SU-DHL-6 (cell line): Measurements from ENCODE around the gene TUBGCP6.

Experiments used
- EZH2phosphoT487 ChIP-seq: fragments of 200-600 bp; sonication (generic), shearing (Covaris generic); conservative IDR thresholded peaks from 2 replicates; pipeline ENCODE4 v1.6.1; 2018; ENCODE audit warnings: mild to moderate bottlenecking, antibody characterized with exemption, low read length, moderate library complexity, mixed read lengths
- TF ChIP-seq, protein P1 (sequence below): fragments of 200-600 bp; sonication (generic); IDR thresholded peaks from one replicate; pipeline ENCODE4 v1.5.1; 2017; ENCODE audit warnings: antibody characterized with exemption, mild to moderate bottlenecking, low read length, moderate library complexity; ENCODE audit not compliant: insufficient read depth, poor library complexity, severe bottlenecking

DNA sequence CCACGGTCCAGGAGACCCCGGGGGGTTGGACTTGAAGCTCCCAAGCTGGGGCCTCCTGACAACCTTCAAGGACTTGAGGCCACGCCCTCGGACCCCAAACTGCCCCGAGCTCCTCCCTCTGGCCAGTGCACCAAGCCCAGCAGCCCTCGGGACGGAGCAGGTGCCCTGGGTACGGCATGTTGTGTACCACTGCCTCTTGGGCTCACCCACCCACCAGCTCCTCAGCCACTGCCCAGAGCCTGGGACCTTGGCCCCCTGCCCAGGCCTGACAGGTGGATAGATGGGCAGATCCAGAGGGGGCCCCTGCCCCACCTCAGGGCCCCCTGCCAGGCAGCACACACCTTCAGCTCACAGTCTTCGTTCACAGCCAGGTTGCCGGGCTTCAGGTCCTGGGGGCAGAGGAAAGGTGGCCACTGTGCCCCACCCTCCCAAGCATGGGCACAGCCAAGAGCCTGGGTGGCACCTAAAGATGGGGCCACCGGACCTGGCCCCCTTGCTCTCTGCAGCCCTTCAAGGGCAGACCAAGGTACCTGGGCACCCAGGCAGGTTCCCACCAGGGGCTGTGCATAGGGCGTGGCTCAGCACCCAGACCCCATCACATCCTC, 11.5 kb upstream of the TUBGCP6 start:
- TF ChIP-seq, protein P1, sequence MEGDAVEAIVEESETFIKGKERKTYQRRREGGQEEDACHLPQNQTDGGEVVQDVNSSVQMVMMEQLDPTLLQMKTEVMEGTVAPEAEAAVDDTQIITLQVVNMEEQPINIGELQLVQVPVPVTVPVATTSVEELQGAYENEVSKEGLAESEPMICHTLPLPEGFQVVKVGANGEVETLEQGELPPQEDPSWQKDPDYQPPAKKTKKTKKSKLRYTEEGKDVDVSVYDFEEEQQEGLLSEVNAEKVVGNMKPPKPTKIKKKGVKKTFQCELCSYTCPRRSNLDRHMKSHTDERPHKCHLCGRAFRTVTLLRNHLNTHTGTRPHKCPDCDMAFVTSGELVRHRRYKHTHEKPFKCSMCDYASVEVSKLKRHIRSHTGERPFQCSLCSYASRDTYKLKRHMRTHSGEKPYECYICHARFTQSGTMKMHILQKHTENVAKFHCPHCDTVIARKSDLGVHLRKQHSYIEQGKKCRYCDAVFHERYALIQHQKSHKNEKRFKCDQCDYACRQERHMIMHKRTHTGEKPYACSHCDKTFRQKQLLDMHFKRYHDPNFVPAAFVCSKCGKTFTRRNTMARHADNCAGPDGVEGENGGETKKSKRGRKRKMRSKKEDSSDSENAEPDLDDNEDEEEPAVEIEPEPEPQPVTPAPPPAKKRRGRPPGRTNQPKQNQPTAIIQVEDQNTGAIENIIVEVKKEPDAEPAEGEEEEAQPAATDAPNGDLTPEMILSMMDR: no peak
- no peak for TF ChIP-seq EZH2phosphoT487
